Right lobe of liver (tissue), 4 donors: ENCODE results near the gene ZNF598.

Experiments used
- POLR2A ChIP-seq: fragments of 450-650 bp; IDR thresholded peaks from one replicate; pipeline ENCODE4 v1.6.1; 2017; ENCODE audit warnings: antibody characterized with exemption, mild to moderate bottlenecking
- TF ChIP-seq, protein P1 (sequence below), 4 donors: fragments of 200-600 bp in 3 of 4; fragments of 450-650 bp in 1 of 4; IDR thresholded peaks; one replicate each; pipeline versions ENCODE4 v1.5.1 to v1.8.0; 2016 to 2022; ENCODE audit warnings: antibody characterized with exemption in 4 of 4, mild to moderate bottlenecking in 2 of 4
- donor health status: DM: no; HTN: no; CAD: no.
- donor health status: DM: no; HTN: no; CAD: no.
- donor health status: DM: no; HTN: yes; CAD: no.

DNA sequence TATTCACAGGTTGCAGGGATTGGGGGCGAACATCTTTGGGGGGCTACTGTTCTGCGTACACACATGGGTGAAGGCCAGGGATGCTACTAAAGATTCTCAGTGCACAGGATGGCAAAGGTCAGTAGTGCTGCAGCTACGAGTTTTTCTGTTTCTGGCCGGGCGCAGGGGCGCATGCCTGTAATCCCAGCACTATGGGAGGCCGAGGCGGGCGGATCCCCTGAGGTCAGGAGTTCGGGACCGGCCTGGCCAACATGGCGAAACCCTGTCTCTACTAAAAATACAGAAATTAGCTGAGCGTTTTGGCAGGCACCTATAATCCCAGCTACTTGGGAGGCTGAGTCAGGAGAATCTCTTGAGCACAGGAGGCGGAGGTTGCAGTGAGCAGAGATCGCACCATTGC is 3.9 kb upstream of the ZNF598 start:
- TF ChIP-seq, protein P1, sequence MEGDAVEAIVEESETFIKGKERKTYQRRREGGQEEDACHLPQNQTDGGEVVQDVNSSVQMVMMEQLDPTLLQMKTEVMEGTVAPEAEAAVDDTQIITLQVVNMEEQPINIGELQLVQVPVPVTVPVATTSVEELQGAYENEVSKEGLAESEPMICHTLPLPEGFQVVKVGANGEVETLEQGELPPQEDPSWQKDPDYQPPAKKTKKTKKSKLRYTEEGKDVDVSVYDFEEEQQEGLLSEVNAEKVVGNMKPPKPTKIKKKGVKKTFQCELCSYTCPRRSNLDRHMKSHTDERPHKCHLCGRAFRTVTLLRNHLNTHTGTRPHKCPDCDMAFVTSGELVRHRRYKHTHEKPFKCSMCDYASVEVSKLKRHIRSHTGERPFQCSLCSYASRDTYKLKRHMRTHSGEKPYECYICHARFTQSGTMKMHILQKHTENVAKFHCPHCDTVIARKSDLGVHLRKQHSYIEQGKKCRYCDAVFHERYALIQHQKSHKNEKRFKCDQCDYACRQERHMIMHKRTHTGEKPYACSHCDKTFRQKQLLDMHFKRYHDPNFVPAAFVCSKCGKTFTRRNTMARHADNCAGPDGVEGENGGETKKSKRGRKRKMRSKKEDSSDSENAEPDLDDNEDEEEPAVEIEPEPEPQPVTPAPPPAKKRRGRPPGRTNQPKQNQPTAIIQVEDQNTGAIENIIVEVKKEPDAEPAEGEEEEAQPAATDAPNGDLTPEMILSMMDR (IDR thresholded peaks at IDR 0.05), result no peak
- no peak for TF ChIP-seq POLR2A
